D341Med (cell line): ENCODE measurements around the gene XIST.
"Not testable (repeated sequence)": the region's sequence is repeated elsewhere in the genome, so short reads cannot be mapped to it uniquely, and the experiment has no call there.

ENCODE experiments used
- DNase-seq: peaks from one replicate; pipeline ENCODE4 v3.0.0; 2012; ENCODE audit warnings: low spot score

Gene XIST

DNA sequence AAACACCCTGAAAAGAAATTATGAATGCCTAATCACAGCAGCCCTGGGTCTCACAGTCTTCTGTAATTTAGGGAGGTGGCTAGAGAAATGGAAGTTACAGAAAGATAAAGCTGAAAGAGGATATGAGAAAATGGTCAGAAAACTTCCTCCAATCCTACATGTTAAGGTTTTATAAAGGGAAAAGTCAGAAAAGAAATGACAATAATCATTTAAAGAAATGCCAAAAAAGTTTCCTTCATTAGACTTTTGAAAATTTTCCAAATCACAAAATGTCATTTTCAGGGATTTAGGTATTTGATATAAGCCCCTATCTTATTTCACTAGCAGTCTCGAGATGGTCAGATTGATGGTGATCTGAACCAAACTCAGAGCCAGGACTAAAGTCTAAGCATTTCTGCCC is 13.4 kb downstream of the XIST start:
- no peak for DNase-seq

DNA sequence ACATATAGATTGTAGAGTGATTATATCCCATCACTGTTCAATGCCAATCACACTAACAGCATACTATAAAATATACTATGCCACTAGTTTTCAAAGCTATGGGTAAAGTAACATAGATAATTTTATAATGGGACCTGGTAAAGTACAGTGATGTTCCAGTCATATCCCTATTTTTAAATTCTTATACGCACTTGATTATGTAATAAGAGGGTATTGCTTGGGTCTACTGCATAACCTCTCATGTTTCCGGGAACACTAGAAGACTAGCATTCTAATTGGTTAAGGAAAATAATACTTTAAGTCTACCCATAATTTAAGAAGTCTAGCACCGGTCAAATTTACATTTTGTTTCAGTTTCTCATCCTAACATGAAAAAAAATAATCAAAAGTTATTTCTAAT is 14.4 kb downstream of the XIST start:
- DNase-seq = no peak

DNA sequence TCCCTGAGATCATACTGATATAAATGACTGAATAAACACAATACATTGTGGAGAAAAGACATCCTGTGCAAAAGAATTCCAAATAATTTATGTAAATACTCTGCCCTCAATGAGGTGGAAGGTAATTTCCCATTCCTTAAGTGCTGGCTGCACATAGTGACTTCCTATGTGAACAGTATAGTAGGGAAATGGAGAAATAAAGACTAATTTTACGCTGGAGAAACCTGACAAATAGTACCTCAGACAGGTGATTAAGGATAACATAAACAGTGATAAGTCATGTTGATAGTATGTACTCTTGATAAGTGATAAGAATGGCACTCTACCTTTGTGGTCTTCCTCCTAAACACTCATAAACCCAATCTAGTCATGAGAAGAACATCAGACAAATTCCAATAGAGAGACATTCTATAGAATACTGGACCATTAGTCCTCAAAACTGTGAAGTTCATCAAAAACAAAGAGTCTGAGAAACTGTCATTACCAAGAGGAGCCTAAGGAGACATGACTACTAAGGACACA is 15.5 kb downstream of the XIST start:
- no peak for DNase-seq

DNA sequence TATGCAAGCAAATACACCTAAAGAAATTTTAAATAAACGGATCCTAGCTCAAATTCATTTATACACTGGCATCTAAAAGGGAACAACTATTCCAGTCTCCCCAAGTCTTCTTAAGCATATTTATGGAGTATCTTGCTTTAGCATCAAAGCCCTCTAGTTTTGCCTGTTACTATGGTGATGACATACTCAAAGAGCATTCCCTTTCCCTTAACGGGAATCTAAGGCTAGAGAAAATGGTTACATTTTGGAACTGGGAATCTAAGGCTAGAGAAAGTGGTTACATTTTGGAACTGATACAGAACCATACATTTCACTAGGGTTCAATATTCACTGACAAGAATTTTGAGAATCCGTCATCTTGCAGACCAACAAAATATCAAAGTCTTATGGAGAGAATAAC is 18.3 kb downstream of the XIST start:
- no peak for DNase-seq

DNA sequence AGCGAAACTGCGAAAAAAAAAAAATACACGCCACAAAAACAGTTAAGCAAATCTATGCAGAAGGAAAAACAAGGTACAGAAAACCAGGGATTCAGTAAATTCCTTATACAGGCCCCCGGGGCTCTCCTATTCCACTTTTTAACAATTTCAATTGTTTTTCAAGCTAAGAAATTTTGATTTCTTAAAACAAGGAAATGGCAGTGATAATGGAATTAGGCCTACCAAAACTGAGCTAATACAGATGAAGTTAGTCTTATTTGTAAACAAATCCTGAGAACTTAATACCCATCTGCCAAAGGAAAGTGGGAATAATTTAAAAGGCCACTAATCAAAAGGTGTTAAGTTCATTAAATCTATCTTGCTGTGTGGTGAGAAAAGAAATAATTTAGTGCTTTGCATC is 20.2 kb downstream of the XIST start:
- DNase-seq = no peak

DNA sequence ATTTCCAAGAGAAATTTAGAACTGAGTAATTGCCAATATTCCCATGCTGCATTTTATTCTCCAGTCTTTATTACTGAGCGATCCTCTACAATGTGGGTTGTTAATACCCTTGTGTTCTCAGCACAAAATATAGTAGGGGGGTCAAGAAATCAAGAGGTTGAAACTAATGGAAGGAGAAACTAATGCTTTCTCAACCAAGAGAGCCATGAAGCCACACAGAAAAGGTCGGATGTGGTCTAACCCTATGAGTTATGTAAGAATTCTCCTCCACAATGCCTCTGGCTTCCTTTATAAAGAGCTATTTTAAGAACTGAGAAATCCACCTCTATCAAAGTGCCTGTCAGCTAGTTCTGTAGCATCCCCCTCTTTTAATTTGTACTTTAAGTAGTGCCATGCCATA is 21.0 kb downstream of the XIST start:
- no peak for DNase-seq

DNA sequence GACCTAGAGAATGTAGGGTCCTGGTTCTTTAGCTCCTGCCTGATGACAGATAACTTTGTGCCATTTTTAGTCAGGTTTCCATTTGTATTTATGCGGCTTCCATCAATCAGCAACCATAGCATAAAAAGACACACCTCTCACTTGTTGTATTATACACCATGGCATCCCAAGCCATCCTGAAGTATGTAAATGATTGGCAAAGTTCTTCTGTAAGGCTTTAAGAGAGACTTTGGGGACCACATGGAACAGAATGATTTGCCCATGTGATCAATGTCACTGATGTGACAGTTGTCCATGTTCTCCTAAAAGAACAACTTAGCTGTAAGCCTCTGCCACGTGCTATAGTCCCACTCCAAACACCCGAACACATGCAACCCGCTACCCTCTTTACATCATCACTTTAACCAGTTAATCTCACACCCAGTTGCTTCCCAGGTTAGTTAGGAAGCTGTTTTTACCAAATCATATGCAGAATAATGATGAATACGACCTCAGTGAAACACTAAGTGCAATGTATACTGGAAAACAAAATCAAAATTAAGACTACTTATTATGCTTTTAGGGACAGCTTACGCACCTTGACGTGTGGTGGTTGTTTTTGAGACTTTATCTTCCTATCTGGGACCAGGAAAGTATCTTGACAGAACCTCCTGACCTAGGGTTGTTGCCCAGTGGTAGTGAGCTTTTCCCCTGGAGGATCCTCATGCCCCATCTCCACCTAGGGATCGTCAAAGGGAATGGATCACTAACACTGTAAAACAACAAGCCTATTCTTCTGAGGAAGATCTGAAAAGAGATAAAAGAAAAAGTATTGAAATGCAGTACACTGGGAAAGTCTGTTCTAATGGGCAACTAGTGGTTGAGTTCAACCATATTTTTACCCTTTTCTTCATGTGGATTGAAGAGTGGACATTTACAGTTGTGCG is 21.8 kb downstream of the XIST start:
- DNase-seq = no peak

DNA sequence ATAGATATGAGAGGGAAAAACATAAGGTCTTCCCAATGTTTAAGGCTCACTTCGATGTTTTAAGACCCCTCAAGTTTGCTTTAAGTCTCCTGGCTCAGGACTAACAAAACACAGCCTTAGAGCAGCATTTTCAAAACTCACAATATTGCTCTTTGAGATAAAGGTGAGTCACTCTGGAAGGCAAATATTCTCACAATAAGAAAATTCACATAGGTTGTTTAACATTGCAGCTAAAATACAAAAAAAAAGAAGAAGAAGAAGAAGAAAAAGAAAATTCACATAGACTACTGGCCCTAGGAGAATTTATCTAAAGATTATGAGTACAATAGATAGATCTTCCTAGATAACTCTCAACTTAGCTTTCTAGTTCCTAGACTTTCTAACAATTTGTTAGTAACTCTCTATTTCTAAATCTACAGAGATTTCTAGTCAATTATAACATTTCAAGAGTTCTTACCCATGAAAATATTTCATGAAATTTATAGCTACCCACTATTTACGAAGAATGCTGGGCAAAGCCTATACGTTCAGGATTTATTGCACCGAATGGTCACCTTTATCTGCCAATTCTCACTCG is 22.5 kb downstream of the XIST start:
- no peak for DNase-seq

DNA sequence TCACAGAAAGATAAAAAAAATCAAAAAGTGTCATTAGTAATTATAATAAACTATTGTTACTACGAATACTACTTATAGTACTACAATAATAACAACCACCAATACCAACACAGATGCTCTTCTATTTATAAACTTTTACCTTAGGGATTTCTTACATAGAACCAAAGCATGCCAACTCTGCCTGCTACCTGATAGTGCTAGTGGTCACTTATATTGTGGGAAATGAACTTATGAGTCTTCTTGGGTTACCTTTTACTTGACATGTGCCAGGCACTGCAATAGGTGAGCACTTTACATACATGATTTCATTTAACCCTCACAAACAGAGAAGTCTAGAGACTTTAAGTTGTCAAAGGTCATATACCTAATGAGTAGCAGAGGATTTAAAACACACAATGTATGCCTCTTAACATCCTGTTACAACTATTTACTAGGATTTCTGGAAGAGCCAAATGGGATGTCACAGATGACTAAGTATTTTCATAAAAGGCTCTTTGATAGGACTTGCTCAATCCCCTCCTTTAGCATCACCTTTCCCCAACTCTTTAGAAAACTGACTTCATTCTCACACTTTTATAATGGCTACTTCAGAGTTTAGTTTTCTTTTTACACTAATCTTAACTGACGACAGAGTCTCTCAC is 24.3 kb downstream of the XIST start:
- DNase-seq = no peak

DNA sequence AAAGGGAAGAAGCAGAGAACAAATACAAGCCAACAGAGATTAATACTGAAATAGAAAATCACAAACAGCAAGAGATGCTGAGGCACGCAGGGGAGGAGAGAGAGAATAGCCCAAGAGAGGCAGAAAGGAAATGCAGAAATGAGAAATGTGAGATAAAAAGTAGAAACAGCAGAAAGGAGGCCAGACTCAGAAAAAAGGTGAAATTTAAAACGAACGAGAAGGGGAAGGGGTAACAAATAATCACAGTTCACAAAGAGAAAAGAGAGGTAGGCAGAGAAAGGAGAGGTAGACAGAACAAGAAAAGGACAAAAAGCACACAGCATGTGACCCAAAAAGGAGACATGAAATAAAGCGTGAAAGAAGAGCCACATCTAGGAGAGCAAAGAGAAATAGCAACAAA is 25.1 kb downstream of the XIST start:
- no peak for DNase-seq

DNA sequence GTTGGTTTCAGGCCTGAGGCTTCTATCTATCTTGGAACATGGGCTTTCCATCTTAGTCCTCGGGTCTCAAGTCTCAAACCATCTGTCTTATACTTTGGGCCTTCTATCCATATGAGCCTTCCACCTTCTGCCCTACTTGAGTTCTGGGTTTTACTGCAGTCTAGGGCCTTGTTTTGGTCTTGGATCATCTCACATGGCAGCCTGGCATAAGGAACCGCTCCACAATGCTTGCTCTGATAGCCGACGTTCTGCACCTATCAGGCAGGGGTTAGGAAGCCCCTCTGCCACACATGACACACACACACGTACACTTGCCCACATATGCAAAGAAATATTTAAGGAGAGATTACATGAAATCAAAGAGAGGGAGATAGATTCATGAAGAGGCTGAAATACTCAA is 25.5 kb downstream of the XIST start:
- DNase-seq = no peak

DNA sequence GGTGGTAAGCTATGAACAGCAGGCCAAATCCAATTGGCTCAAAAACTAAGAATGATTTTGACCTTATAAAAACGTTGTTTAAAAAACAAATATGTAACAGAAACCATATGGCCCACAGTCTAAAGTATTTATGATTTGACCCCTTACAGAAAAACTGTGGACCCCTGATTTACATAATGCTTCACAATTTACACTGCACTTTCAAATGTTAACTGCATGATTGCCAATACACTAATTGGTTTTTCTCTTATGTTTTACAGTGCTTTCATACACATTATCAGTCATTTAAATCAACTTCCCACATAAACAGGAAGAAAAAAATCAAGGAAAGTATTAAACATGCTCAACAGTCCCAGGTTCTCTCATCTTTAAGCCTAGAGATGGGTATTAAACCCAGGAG is 26.9 kb downstream of the XIST start:
- DNase-seq = no peak

DNA sequence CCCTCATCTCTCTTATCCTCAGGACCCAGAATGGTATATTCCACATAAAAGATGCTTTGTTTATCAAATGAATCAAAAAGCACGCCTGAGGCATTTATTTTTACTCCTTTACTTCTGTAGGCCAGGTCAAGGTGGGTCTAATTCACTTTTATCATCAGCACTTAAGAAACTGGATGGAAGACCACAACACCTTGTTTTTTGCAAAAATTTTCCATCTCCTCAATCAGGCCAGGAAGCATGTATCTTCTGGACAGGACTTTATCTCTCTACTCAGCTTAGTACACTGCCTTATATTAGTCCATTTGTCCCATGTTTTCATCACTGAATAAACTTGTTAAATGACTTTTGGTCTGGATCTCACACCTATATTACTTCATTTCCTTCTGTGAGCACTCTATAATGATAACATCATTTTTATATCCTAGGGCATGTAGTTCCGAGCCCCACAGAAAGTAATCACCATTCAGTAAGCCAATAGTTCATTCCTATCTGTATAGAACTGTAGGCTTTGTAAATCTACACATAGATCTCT is 29.0 kb downstream of the XIST start:
- no peak for DNase-seq

DNA sequence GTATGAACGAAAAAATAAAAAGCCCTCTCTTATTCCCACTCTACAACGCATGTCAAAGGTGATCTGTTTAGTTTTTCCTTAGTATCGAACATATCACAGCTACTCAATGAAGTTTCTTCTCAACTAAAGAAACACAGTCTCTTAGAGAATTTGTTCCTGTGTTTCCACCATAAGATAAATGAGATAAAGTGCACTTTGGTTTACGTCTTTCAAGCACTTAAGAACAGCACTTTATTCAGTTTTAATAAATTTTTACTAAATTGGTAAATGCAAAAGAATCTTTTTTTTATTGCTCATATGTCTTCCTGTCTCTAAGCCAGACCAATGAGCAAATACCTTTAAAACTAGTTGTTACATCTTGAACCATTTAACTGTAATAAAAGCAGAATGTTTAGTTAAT is 29.7 kb downstream of the XIST start:
- DNase-seq = no peak

DNA sequence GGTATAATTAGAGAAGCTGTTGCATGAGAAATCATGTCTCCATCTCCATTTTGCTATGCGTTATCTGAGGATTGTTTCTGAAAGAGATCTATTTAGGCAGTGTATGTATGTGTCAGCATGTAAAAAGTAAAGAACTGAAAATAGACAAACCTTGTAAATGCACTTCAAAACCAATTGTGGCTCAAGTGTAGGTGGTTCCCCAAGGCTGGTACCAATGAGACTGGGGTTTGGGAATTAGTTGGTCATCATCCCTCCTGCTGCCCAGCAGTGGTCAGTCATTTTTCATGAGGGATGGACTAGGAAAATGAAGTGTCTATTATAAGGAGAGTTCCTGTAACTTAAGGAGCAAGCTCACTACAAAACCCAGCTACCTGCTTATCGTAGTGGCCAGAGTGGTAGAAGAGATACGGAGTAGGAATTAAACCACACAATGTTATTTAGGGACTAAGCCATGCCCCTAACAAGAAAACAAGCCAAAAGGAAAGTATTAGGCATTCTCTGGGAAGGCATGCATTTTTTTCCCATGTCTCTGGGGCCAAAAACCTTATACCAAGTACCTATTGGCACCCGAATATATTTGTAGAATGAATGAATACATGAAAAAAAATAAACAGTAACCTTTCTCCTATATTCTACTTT is 30.5 kb downstream of the XIST start:
- no peak for DNase-seq

DNA sequence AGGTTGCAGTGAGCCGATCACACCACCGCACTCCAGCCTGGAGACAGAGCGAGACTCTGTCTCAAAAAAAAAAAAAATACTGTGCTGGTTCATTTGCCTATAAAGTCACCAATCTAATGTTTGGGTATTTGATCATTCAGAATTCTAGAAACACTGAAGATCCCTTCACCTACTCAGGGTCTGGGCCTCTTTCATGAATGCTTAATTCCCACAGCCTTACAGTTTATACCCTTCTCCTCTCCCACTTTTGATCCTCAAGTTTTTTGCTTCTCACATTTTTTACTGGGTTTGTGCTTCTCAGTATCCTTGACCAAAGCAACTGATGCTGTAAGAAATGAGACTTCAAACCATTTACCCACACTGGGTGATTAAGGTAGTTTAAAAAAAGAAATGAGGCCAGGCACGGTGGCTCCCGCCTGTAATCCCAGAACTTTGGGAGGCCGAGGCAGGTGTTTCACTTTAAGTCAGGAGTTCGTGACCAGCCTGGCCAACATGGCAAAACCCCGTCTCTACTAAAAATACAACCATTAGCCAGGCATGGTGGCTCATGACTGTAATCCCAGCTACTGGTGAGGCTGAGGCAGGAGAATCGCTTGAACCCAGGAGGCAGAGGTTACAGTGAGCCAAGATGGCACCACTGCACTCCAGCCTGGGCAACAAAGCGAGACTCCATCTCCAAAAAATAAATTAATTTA is 32.5 kb downstream of the XIST start:
- DNase-seq = not testable (repeated sequence)

DNA sequence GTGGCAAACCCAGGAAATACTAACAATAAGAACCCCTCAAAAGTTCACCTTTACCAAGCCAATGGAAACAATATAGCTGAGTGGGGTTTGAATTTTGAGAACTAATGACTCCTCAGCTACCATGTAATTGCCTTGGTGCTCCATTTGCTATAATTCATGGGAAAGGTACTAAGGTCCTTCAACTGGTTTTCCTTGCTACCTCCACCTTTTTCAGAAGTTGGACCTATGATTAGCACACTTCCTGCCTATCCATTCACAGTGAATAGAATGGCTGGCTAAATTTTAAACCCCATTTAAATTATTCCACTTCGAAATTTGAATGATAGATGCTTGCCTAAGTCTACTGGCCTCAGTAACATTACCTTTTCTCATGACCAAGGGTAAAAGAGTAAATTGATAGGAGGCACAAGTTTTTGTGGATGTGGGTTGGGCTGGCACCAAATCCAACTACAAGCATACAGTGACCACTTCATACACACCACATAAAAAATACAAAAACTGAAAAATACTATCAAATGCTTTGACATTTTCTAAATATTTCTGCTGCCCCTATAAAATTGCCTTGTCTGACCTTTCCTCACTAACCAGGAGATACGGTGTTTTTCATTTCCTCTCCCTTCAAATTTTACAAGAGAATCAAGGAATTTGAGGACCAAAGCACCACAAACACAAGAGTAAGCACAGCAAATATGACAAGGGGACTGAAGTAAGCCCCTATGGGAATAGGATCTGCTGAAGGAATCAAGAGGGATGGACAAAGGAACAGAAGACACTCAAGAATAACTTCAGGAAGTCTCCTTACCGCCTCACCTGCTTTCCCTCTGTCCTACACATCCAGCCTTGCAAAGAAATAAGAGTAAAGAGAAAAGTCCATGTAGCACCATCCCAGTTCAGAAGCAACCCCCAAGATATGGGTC is 34.1 kb downstream of the XIST start:
- DNase-seq = no peak

DNA sequence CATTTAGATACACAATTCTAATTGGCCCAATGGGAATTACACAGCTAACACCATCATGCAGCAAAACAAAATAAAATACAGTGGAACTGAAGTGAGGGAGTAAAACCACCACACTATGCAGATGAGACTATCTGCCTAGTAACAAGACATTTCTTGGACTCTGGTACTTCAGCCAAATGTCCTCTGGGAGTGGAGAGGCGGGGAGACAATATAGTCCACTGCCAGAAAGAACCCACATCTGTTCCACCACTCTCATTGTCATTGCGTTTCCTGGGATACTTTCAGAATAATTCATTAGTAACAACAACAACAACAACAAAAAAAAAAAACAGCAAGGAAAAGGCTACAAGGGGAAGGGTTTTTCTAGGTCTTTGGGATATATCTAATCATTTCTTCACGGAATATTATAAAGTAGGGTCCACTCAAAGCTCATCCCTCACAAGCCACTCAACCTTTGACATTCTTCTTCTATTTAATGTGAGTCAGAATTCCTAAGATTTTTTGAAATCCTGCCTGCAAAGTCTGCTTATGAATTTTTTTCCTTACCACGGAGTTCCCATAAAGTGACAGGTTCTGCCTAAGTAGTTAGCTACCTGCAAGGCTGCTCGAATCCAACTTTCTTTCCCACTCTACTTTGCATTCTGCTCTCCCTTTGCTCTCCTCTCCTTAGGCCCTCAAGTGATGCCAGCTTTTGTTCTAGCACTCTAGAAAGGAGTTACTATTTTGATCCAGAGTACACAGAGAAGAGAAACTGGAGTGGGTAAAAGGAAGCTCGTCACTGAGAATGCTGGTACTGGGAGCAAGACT is 34.9 kb downstream of the XIST start:
- no peak for DNase-seq

DNA sequence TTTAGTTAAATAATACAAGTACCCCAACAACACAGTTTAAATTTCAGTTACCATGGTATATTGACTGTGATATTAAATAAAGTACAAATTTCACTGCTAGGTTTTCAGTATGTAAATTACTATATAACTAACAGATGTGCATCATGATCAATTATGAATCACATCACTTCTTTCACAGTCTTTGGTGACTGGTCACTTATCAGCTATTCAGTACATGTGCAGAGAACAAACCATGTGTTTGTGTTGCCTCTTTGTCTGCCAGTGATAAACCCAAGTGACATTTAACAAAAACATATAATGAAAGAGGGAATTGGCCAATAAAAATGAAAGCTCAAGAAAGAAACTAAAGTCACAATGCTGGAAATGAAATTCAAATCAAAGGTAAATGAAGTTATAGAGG is 40.3 kb downstream of the XIST start:
- no peak for DNase-seq

DNA sequence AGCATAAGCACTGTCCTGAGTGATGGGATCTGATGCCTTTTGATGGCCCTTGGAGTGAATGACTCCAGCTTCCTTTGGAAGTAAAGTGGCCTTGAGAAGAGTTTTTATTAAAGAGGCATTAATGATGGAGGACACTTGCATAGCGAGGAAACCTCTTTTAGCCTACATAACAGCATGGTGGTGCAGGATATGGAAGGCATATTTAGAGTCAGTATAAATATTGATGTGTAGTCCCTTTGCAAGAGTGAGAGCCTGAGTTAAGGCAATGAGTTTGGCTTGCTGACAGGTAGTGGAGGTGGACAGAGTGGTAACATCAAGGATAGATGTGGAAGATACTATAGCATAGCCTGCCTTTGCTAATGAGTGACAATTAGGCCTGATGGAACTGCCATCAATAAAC is 48.4 kb downstream of the XIST start:
- not testable (repeated sequence) for DNase-seq
